HepG2 (cell line): Measurements from ENCODE around the gene FBRSL1.

ENCODE experiments used
- TF ChIP-seq, protein P1 (sequence below): sonication (generic); formaldehyde crosslinking; IDR thresholded peaks from 2 replicates; pipeline ENCODE4 v1.4.0; 2020; ENCODE audit warnings: missing genetic modification reagents
- TF ChIP-seq, protein P2 (sequence below): sonication (generic); formaldehyde crosslinking; IDR thresholded peaks from 2 replicates; pipeline ENCODE4 v1.8.1; 2022; ENCODE audit warnings: mild to moderate bottlenecking, missing genetic modification reagents

DNA sequence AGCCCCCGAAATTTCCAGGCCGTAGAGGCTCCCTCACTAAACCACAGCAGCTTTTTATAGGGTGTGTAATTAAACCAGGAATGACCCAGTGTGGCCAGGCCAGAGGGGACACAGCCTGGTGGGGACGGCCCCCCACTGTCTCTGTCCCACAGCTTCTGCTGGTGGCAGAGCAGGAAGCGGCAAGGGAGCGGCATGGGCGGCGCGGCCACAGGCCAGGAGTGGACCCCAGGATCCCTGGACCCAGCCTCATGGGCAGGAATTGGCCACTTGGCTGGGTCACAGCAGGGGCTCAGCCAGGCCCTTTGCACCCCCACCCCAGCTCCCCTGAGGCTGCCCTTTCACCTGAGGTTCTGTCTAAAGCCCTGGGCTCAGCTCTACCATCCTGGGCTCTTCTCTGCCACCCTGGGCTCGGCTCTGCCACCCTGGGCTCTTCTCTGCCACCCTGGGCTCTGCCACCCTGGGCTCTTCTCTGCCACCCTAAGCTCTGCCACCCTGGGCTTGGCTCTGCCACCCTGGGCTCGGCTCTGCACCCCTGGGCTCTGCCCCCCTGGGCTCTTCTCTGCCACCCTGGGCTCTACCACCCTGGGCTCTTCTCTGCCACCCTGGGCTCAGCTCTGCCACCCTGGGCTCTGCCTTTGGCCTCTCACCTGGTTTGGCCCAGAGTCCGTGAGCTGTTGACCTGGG is 39.3 kb downstream of the FBRSL1 start:
- TF ChIP-seq, protein P1, sequence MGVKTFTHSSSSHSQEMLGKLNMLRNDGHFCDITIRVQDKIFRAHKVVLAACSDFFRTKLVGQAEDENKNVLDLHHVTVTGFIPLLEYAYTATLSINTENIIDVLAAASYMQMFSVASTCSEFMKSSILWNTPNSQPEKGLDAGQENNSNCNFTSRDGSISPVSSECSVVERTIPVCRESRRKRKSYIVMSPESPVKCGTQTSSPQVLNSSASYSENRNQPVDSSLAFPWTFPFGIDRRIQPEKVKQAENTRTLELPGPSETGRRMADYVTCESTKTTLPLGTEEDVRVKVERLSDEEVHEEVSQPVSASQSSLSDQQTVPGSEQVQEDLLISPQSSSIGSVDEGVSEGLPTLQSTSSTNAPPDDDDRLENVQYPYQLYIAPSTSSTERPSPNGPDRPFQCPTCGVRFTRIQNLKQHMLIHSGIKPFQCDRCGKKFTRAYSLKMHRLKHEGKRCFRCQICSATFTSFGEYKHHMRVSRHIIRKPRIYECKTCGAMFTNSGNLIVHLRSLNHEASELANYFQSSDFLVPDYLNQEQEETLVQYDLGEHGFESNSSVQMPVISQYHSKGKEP (CRISPR knock-in tag) = no peak
- TF ChIP-seq, protein P2, sequence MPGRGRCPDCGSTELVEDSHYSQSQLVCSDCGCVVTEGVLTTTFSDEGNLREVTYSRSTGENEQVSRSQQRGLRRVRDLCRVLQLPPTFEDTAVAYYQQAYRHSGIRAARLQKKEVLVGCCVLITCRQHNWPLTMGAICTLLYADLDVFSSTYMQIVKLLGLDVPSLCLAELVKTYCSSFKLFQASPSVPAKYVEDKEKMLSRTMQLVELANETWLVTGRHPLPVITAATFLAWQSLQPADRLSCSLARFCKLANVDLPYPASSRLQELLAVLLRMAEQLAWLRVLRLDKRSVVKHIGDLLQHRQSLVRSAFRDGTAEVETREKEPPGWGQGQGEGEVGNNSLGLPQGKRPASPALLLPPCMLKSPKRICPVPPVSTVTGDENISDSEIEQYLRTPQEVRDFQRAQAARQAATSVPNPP (CRISPR knock-in tag) = no peak
